ENCODE results near the gene RBM8A.
A peak's percentile ranks its signal among the peaks of the same experiment; 100 is the strongest.

The RBM8A gene

DNA sequence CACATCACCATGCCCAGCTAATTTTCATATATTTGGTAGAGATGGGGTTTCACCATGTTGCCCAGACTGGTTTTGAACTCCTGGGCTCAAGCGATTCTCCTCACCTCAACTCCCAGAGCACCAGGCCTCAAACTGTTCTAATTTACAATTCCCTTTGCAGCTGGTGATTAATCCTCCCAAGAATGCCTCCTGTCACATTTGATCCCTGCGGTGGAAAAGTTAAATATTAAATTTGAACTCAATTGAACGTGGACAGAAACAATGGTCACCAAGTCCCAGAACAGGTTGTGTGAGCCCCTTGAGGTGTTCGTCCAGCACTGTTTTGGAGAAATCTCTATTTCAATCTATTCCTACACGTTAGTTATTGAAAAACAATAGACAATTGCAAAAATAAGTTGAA lies 39.7 kb downstream of the RBM8A start:
- Histone ChIP-seq H3K79me2 (ENCODE audit: control insufficient read depth, low read length) (no peaks in the 10 kb centered on the region), H3K9me2 (replicated peaks; ENCODE audit: control insufficient read depth, low read length) (no peaks in the 10 kb centered on the region), H3F3A (ENCODE audit: control insufficient read depth, insufficient read depth) (no peaks in the 10 kb centered on the region), H4K20me1 (ENCODE audit: control insufficient read depth, insufficient read depth, low read depth, low read length) (no peaks in the 10 kb centered on the region), H3K9me3 (ENCODE audit: control insufficient read depth, insufficient read depth, low read length) (no peaks in the 10 kb centered on the region), H3K27me3 (ENCODE audit: control insufficient read depth, low read length) (peaks cover 25% of the 10 kb centered on the region), H3K27ac (ENCODE audit: low read depth, low read length) (no peak overlapping the region), H3K4me3 (ENCODE audit: low read length) (no peak overlapping the region), H3K4me1 (ENCODE audit: control insufficient read depth, low read length) (peaks cover 6% of the 10 kb centered on the region; the same call in 1 of the 2 replicates), H3K36me3 (ENCODE audit: control insufficient read depth, low read length) (no peaks in the 10 kb centered on the region), H3K4me2 (ENCODE audit: low read length) (no peak overlapping the region)
- TF ChIP-seq EZH2phosphoT487 (IDR thresholded peaks at IDR 0.05; ENCODE audit: borderline replicate concordance, low read length) = no peak
- TF ChIP-seq, protein P1, sequence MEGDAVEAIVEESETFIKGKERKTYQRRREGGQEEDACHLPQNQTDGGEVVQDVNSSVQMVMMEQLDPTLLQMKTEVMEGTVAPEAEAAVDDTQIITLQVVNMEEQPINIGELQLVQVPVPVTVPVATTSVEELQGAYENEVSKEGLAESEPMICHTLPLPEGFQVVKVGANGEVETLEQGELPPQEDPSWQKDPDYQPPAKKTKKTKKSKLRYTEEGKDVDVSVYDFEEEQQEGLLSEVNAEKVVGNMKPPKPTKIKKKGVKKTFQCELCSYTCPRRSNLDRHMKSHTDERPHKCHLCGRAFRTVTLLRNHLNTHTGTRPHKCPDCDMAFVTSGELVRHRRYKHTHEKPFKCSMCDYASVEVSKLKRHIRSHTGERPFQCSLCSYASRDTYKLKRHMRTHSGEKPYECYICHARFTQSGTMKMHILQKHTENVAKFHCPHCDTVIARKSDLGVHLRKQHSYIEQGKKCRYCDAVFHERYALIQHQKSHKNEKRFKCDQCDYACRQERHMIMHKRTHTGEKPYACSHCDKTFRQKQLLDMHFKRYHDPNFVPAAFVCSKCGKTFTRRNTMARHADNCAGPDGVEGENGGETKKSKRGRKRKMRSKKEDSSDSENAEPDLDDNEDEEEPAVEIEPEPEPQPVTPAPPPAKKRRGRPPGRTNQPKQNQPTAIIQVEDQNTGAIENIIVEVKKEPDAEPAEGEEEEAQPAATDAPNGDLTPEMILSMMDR (IDR thresholded peaks at IDR 0.05; ENCODE audit: low read depth, low read length, poor library complexity, severe bottlenecking) = no peak

DNA sequence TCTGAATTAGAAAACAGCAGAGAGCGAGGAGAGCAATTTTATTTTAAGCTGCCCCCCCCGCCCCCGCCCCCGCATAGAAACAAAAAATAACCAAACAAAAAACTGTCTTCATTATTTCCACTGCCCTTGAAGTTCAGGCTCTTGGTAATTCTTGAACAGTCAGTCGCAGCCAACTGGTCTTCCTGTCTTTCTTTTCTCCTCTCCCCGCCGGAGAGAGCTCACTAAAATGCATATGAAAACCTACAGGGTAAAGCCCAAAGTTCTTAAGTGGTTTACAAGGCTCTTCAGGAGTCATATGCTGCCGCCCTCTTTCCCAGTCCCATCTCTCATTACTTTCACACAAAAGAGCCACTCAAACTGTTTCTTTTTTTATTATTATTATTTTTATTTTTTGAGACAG lies 40.5 kb downstream of the RBM8A start:
- Histone ChIP-seq H4K20me1 (ENCODE audit: control insufficient read depth, insufficient read depth, low read depth, low read length) (no peaks in the 10 kb centered on the region), H3K36me3 (ENCODE audit: control insufficient read depth, low read length) (no peaks in the 10 kb centered on the region), H3K4me3 (ENCODE audit: low read length) (no peak overlapping the region), H3F3A (ENCODE audit: control insufficient read depth, insufficient read depth) (no peaks in the 10 kb centered on the region), H3K4me1 (ENCODE audit: control insufficient read depth, low read length) (peaks cover 6% of the 10 kb centered on the region; the same call in 1 of the 2 replicates), H3K79me2 (ENCODE audit: control insufficient read depth, low read length) (no peaks in the 10 kb centered on the region), H3K4me2 (ENCODE audit: low read length) (no peak overlapping the region), H3K9me2 (replicated peaks; ENCODE audit: control insufficient read depth, low read length) (no peaks in the 10 kb centered on the region), H3K9me3 (ENCODE audit: control insufficient read depth, insufficient read depth, low read length) (no peaks in the 10 kb centered on the region), H3K27ac (ENCODE audit: low read depth, low read length) (no peak overlapping the region), H3K27me3 (ENCODE audit: control insufficient read depth, low read length) (peaks cover 25% of the 10 kb centered on the region)
- TF ChIP-seq, protein P1 (IDR thresholded peaks at IDR 0.05; ENCODE audit: low read depth, low read length, poor library complexity, severe bottlenecking) = no peak

DNA sequence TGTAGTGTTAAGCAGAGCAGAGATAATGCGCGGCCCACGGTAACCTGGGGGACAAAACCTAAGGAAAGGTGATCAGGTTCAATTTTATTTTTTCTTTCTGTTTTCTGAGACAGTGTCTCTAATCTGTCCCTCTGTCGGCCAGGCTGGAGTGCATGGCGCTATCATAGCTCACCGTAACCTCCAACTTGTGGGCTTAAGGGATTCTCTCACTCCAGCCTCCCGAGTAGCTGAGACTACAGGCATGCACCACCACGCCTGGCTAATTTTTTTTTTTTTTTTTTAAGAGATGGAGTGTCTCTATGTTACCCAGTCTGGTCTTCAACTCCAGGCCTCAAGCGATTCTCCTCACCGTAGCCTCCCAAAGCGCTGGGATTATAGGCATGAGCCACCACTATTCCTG lies 40.9 kb downstream of the RBM8A start:
- no peaks in the 10 kb centered on the region for H3K79me2 ChIP-seq (ENCODE audit: control insufficient read depth, low read length)
- H3K9me2 ChIP-seq (replicated peaks; ENCODE audit: control insufficient read depth, low read length) = no peaks in the 10 kb centered on the region
- H3K4me1 ChIP-seq (ENCODE audit: control insufficient read depth, low read length) = peaks cover 6% of the 10 kb centered on the region; the same call in 1 of the 2 replicates
- H3K27ac ChIP-seq (ENCODE audit: low read depth, low read length) = no peak overlapping the region
- H3K4me3 ChIP-seq (ENCODE audit: low read length) = peak overlapping the region; percentile 77
- H3F3A ChIP-seq (ENCODE audit: control insufficient read depth, insufficient read depth) = no peaks in the 10 kb centered on the region
- TF ChIP-seq, protein P1 (IDR thresholded peaks at IDR 0.05; ENCODE audit: low read depth, low read length, poor library complexity, severe bottlenecking) = no peak
- TF ChIP-seq EZH2phosphoT487 (IDR thresholded peaks at IDR 0.05; ENCODE audit: borderline replicate concordance, low read length) = no peak
- peak overlapping the region; percentile 62 for H3K4me2 ChIP-seq (ENCODE audit: low read length)
- H3K36me3 ChIP-seq (ENCODE audit: control insufficient read depth, low read length) = no peaks in the 10 kb centered on the region
- H4K20me1 ChIP-seq (ENCODE audit: control insufficient read depth, insufficient read depth, low read depth, low read length) = no peaks in the 10 kb centered on the region
- H3K9me3 ChIP-seq (ENCODE audit: control insufficient read depth, insufficient read depth, low read length) = no peaks in the 10 kb centered on the region
- peaks cover 27% of the 10 kb centered on the region for H3K27me3 ChIP-seq (ENCODE audit: control insufficient read depth, low read length)
